GM23338 (cell line): ENCODE data around the gene KDSR. TPM values are rescaled to one million over a fixed set of nuclear protein-coding genes. Genes with fewer than 3 reads are reported as not detected.

Experiments
- ATAC-seq: fragments of 200-7000 bp; cut with Tn5 transposase; 3 replicates; pipeline ENCODE4 v1.9.1; 2020
- DNase-seq: peaks from one replicate; pipeline ENCODE4 v3.0.0-alpha.2; 2015; ENCODE audit warnings: low spot score
- H2AFZ ChIP-seq: fragments of 200-600 bp; sonication (generic); 2 replicates; pipeline ENCODE4 v1.8.0; 2016; ENCODE audit warnings: antibody characterized with exemption, mild to moderate bottlenecking, moderate library complexity
- H3F3A ChIP-seq: fragments of 200-600 bp; sonication (generic); replicated peaks from 2 replicates; pipeline ENCODE4 v1.8.0; 2017; ENCODE audit warnings: antibody characterized with exemption, mixed run types, low read depth
- H3K27ac ChIP-seq: fragments of 200-600 bp; sonication (generic); 2 replicates; pipeline ENCODE4 v1.6.1; 2016; ENCODE audit warnings: low read depth
- H3K27me3 ChIP-seq: fragments of 200-600 bp; sonication (generic); 2 replicates; pipeline ENCODE4 v1.8.0; 2016; ENCODE audit warnings: mild to moderate bottlenecking, mixed run types, moderate library complexity; ENCODE audit not compliant: insufficient read depth
- H3K36me3 ChIP-seq: fragments of 200-600 bp; sonication (generic); 2 replicates; pipeline ENCODE4 v1.8.0; 2016; ENCODE audit warnings: mild to moderate bottlenecking; ENCODE audit not compliant: insufficient read depth
- H3K4me1 ChIP-seq: fragments of 200-600 bp; sonication (generic); 2 replicates; pipeline ENCODE4 v1.8.0; 2016; ENCODE audit warnings: mild to moderate bottlenecking, moderate library complexity; ENCODE audit not compliant: insufficient read depth
- H3K4me2 ChIP-seq: fragments of 200-600 bp; sonication (generic); 2 replicates; pipeline ENCODE4 v1.7.1; 2017; ENCODE audit warnings: mixed run types
- H3K4me3 ChIP-seq: fragments of 200-600 bp; sonication (generic); 2 replicates; pipeline ENCODE4 v1.6.1; 2016; ENCODE audit warnings: mixed run types
- H3K79me2 ChIP-seq: fragments of 200-600 bp; sonication (generic); replicated peaks from 2 replicates; pipeline ENCODE4 v1.8.0; 2017; ENCODE audit warnings: mild to moderate bottlenecking; ENCODE audit not compliant: insufficient read depth
- H3K9me2 ChIP-seq: fragments of 200-600 bp; sonication (generic); 2 replicates; pipeline ENCODE4 v1.8.0; 2017; ENCODE audit not compliant: insufficient read depth
- H4K20me1 ChIP-seq: fragments of 200-600 bp; sonication (generic); replicated peaks from 2 replicates; pipeline ENCODE4 v1.8.0; 2017; ENCODE audit warnings: mild to moderate bottlenecking; ENCODE audit not compliant: insufficient read depth
- H3K27ac Mint-ChIP-seq: 2 replicates; pipeline ENCODE4 v1.8.0; 2020; ENCODE audit warnings: inconsistent platforms, mild to moderate bottlenecking, moderate library complexity, mixed read lengths
- H3K27me3 Mint-ChIP-seq: 3 replicates; pipeline ENCODE4 v1.8.0; 2022; ENCODE audit warnings: low read depth, mild to moderate bottlenecking, moderate library complexity, mixed read lengths, inconsistent platforms; ENCODE audit not compliant: insufficient read depth, poor library complexity
- H3K36me3 Mint-ChIP-seq: 3 replicates; pipeline ENCODE4 v1.8.0; 2021; ENCODE audit warnings: low read depth, mild to moderate bottlenecking, inconsistent platforms, moderate library complexity, mixed read lengths
- H3K4me1 Mint-ChIP-seq: 3 replicates; pipeline ENCODE4 v1.8.0; 2020; ENCODE audit warnings: mild to moderate bottlenecking, inconsistent platforms, mixed read lengths
- H3K4me3 Mint-ChIP-seq: 3 replicates; pipeline ENCODE4 v1.8.0; 2021; ENCODE audit warnings: moderate library complexity, mild to moderate bottlenecking, inconsistent platforms, mixed read lengths
- H3K9me3 Mint-ChIP-seq: 3 replicates; pipeline ENCODE4 v1.8.0; 2020; ENCODE audit warnings: moderate library complexity, mild to moderate bottlenecking, inconsistent platforms, mixed read lengths
- EZH2 ChIP-seq: fragments of 200-600 bp; sonication (generic); IDR thresholded peaks from one replicate; pipeline ENCODE4 v1.8.0; 2017; ENCODE audit warnings: antibody characterized with exemption, mild to moderate bottlenecking, low read depth; ENCODE audit not compliant: unreplicated experiment
- EZH2phosphoT487 ChIP-seq: fragments of 200-600 bp; sonication (generic); IDR thresholded peaks from one replicate; pipeline ENCODE4 v1.8.1; 2018; ENCODE audit warnings: antibody characterized with exemption; ENCODE audit not compliant: unreplicated experiment
- STAT1 ChIP-seq: IDR thresholded peaks from one replicate; pipeline ENCODE4 v1.6.1; 2016; ENCODE audit warnings: antibody characterized with exemption; ENCODE audit not compliant: unreplicated experiment
- ZNF331 ChIP-seq: fragments of 250-450 bp; sonication (Bioruptor Pico); IDR thresholded peaks from 2 replicates; pipeline ENCODE4 v1.5.0; 2020; ENCODE audit warnings: low read depth, mild to moderate bottlenecking, moderate library complexity
- ZNF462 ChIP-seq: fragments of 250-450 bp; sonication (Bioruptor Pico); IDR thresholded peaks from 2 replicates; pipeline ENCODE4 v1.5.0; 2020; ENCODE audit warnings: mild to moderate bottlenecking, moderate library complexity
- polyA plus RNA-seq: library from polyadenylated mRNA; unstranded; fragments of >200 nt; fragmentation: Nextera tagmentation; extraction: Ambion mirVana; gene quantifications from 2 replicates; pipeline ENCODE4 v1.2.1, GENCODE V29; 2016
- total RNA-seq: library from RNA; depleted of rRNA; stranded (reverse); fragments of >200 nt; shearing (Covaris generic); gene quantifications from 2 replicates; pipeline ENCODE4 v1.2.3, GENCODE V29; 2014

Gene KDSR
- total and polyA plus RNA-seq, 2 experiments from 2014 or later, result 23.7 to 36.3 TPM

- Mint-ChIP-seq H3K9me3 (no peaks in the 10 kb centered on the region), H3K27me3 (no peaks in the 10 kb centered on the region), H3K36me3 (peaks cover 45% of the 10 kb centered on the region; the same call in 2 of the 3 replicates), H3K4me3 (no peak overlapping the region), H3K27ac (no peak overlapping the region), H3K4me1 (no peaks in the 10 kb centered on the region)
- no peaks in the 10 kb centered on the region for H3K27me3 ChIP-seq
- H3K4me1 ChIP-seq, result no peaks in the 10 kb centered on the region
- H3K79me2 ChIP-seq, result peaks cover 3% of the 10 kb centered on the region; the same call in 1 of the 2 replicates
- H3K4me3 ChIP-seq, result no peak overlapping the region
- H3K36me3 ChIP-seq, result peaks cover 12% of the 10 kb centered on the region
- H2AFZ ChIP-seq, result no peak overlapping the region
- no peak overlapping the region for H3K27ac ChIP-seq
- H3K4me2 ChIP-seq, result no peak overlapping the region
- DNase-seq (no peak), ATAC-seq (no peak)
- no peaks in the 10 kb centered on the region for H3F3A ChIP-seq
- H4K20me1 ChIP-seq, result peaks cover 6% of the 10 kb centered on the region; the same call in 1 of the 2 replicates
- TF ChIP-seq ZNF331 (CRISPR knock-in tag), result no peak
- no peak for TF ChIP-seq ZNF462
- TF ChIP-seq STAT1, result no peak
- TF ChIP-seq EZH2phosphoT487, result no peak
- no peak for TF ChIP-seq EZH2
- H3K9me2 ChIP-seq, result no peaks in the 10 kb centered on the region
Measured at GRCh38 chr18:63405986-63406385, 39.0 kb upstream of the KDSR start.
